Kidney capillary endothelial cell (primary cell): ENCODE results near the gene ACTRT3.
A peak's percentile ranks its signal among the peaks of the same experiment; 100 is the strongest.
"Not testable (repeated sequence)": the region's sequence is repeated elsewhere in the genome, so short reads cannot be mapped to it uniquely, and the experiment has no call there.

Source experiments
- DNase-seq: peaks from one replicate; pipeline ENCODE4 v3.0.0-alpha.2; 2018; ENCODE audit warnings: low spot score

The ACTRT3 gene

DNA sequence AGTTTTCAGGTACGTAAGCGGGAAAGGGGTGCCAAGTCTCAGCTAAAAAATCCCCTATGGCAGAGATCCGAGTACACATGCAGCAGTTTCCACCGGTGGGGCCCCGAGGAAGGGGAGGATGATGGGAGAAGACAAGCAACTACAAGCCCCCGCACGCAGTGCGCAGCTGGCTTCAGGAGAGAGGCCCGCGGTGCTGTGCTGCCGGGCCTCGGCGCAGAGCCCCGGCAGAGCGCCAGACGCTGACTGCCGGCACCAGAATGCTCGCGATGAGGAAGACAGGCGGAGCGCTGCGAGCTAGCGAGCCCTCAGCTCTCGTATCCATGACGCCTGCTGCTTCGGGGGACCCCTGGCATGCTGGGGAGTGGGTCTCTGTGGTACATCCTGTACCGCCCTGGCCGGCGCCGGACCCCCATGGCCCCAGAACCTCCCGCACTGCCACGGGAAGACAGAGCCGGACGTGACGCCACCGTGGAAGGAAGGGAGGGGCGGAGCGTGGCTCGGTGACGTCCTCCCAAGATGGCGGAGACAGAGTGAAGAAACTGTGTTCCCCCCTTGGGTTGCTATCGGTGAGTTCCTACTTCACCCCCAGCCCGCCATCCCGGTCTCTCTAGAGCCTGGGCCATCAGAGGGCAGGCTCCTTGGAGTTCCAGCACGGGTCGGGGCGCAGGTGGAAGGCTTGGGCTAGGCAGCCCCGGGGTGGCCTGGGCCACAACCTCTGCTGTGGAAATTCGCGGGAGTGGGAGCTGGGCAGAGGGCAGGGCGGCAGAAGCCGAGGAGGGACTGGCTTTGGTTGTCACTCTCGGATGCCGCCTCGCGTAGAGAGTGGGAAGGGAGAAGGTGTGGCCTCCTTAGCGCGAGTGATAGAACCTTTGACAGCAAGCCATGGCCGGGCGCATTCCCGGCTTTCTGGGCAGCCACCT lies 3.8 kb upstream of the ACTRT3 start, which contains the start of gene MYNN:
Gene MYNN, plus strand, starts transcription at position 500 of the 920 bp plus-strand sequence. CDS start 900 bp downstream, outside the sequence.
- peak; percentile 81 for DNase-seq

DNA sequence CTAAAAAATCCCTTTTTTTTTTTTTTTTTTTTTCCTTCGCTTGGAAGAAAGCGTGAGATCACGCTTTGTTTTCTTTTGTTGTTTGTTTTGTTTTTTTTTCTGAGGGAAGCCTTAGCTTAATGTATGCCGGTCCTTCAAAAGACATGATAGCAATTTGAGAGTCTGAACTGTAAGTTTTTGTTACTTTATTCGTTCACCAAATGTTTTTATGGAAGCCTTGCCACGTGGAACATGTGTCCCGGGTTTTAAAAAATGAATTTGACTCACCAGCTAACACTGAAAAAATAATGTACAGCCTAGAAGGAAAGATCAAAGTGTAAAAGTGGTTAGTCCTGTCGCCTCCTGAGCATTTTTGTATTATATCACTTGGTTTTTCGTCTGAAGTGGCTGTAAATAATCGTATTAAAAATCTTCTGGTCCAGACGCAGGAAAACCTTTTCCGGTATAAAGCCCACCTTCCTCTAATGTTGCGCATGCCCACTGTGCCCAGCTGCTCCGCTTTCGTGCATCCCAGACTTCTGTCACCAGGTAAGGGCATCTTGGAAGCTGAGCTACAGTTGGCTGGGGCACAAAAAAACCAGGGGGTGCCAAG lies 3.0 kb upstream of the ACTRT3 start:
- peak; percentile 84 for DNase-seq

DNA sequence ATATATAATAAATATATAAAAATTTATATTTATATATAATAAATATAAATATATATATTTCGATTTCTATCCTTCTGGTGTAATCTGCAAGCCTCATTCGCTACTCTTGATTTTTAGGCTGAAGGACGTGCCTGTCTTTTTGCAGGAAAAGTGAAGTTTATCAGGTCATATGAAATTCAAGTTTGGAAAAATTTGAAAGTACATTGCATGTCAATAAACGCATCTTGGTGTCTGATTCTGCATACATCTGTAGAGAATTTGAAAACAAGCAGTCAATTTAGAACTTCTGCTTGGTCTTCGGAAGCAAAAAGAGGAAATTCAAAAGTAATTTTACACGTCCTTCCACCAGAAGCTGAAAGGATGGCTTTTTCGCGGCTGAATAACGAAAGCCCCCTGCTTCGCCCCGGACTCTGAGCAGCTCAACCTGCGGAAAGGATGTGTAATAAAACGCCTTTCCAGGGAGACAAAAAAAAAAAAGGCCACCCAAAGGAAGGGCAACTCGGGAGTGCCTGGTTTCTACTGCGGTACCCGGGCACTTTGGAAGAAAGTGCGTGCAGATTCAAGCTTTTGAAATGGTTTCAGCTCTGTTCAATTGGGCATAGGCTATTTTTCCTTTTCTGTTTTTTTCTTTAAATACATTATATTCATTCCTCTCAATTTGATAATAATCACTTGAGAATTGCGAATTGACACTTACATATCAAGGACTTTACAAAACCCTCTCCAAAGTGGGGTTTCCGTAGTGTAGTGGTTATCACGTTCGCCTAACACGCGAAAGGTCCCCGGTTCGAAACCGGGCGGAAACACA lies 2.3 kb upstream of the ACTRT3 start:
- DNase-seq: no peak

DNA sequence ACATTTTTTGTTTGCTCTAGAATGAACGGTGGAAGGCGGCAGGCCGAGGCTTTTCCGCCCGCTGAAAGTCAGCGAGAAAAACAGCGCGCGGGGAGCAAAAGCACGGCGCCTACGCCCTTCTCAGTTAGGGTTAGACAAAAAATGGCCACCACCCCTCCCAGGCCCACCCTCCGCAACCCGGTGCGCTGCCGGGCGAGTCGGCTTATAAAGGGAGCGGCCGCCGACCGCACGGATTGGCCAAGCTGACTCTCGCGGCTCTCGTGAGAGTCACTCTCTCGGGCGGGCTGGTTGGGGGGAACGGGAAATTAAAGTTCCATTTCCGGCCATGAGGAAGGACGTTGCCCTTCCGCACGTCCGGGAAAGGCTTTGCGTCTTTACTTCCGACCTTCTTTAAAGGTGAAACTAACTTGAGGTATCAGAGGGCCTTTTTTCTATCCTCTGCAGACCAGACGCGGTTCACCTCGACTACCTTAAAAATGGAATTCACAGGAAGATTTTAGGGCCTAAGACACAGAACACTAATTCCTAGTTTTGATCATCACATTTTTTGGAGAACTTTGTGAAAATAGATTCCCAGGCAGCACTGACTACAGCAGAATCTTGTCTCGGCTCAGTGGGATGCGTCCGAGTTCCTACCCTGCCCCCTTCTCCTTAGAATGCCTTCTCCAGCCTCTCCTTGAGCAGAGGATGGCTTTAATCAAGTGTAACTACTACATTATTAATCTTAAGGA lies 4.3 kb downstream of the ACTRT3 start, which contains the start of gene TERC:
Gene TERC, minus strand, starts transcription at position 179 of the 731 bp plus-strand sequence.
- DNase-seq: peak; percentile 75

- peak; percentile 35 for DNase-seq
Observed at GRCh38 chr3:169764312-169764881, 5.0 kb downstream of the ACTRT3 start.

GRCh38 chr3:169760479-169760878 lies 8.9 kb downstream of the ACTRT3 start:
- no peak for DNase-seq

- DNase-seq: peak; percentile 48
Observed at GRCh38 chr3:169759256-169759655, 10.1 kb downstream of the ACTRT3 start.

- no peak for DNase-seq
Observed at GRCh38 chr3:169758359-169758994, 10.9 kb downstream of the ACTRT3 start.

- DNase-seq: no peak
Observed at GRCh38 chr3:169755488-169755887, 13.9 kb downstream of the ACTRT3 start.

DNA sequence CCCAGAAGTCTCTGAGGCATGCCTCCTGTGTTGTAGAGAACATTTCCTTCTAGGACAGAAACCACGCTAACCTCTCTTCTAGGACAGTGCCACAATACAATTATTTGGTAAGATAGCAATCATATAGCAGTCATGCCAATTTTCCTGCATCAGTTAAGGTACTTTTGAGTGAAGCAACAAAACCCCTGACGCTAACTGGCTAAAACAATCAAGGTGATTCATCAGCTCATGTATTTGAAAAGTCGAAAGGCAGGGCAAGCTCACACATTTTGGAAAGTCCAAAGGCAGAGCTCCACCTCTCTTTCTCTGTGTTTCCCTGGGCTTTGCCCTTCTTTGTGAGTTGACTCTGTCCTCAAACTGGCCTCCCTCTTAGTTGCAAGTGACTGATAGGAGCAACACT lies 14.7 kb downstream of the ACTRT3 start:
- DNase-seq: no peak

DNA sequence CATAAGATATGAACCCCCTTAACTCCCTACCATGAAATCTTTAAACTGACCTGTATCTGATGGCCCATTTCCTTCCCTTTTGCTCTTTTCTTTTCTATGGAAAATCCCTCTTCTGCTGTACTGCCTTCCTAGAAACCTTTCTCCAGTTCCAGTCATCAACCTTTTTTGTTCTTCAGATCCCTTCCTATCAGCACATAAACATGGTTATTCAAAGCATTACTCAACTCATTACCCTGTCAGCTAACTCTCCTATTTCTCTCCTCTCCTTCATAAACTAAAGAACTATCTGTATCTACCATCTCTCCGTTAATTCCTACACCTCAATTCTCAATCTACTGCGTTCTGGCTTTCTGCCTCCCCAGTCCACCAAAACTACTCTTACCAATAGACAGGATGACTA lies 17.5 kb downstream of the ACTRT3 start:
- DNase-seq: no peak

DNA sequence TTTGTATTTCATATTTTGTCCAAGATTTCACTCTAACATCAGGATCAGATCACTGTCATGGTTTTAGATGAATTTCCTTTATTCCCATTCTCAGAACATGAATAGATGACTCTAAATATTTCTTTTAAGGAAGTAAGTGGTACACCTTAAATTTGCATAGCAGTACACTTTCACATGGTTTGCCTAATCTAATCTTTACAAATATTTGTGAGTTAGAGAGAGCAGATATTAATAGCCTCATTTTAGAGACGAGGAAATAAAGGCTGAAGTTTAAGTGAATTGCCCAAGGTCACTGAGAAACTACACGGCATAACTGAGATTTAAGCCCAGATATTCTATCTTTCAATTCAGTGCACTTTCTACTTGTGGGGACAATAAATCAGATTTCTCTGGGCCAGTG lies 18.7 kb downstream of the ACTRT3 start:
- DNase-seq: no peak

DNA sequence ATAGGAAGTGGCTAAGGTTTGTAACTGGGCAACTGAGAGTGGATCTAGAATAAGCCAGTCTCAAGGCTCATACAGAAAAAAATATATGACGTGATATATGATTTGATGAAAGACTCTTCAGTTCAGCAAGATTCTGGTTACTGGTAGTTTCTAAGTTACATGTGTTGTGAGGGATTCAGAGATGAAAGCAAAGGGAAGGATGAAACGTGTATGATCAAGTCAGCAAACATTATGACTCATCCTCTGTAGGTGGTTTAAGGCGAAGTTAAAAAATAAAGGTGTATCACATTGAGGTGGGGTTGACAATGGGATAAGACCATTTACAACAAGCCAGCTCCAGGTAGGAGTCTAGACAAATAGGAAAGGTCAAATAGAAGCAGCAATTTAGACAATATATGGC lies 20.7 kb downstream of the ACTRT3 start:
- no peak for DNase-seq

DNA sequence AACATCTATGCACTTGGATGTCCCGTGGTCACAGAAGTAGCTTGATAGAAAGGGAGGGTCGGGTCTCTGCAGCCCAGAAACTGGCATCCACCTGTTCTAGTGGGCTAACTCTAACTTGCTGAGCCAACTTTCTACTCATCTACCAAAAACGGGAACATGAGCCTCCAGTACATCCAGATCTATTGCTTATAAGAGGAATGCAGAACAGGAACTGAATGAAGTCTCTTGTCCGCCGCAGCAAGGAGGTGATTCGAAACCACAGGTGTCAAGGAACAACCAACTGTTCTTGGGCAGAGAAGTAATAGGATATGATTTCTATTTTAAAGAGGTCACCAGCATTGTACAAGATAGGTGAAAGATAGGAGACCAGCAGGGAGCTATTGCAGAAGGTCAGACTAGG lies 22.4 kb downstream of the ACTRT3 start:
- DNase-seq: no peak

DNA sequence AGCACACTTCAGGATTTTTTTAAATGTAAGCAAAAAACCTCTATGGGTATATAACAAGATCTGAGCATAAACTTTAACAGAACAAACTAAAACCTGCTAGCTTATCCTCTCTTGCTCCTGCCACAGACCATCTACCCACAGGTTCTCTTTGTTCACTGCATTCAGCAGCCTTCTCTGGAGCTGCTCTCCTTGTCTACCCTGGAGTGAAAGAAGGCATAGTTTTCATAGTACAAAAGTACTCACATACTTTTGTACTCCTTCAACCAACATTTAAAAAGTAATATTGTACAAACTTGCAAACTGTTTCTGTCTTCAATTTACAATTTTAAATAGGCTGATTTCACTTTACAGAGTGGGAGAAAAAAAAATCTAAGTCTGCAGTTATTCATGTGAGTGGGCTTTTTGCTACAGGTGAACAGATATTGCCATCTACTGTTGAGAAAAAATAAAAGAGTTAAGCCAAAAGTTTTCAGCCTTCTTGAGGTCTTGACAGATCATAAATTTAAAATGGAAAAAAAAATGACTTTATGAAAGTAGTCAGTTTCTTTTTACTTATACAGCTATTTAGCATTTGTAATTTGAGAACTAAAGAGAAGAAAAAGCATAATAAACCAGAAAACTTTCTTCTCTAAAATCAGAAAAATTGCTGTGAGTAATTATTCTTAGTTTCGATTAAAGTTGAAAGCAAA lies 24.9 kb downstream of the ACTRT3 start:
- DNase-seq: peak; percentile 27

GRCh38 chr3:169739067-169739466 lies 30.3 kb downstream of the ACTRT3 start:
- DNase-seq: no peak

DNA sequence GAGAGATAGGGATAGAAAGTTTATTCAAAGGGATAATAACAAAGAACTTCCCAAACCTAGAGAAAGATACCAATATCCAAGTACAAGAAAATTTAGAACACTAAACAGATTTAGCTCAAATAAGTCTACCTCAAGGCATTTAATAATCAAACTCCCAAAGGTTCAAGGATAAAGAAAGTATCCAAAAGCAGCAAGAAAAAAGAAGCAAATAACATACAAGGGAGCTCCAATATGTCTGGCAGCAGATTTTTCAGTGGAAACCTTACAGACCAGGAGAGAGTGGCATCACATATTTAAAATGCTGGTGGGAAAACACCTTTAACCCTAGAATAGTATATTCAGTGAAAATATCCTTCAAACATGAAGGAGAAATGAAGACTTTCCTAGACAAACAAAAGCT lies 37.5 kb downstream of the ACTRT3 start:
- DNase-seq: not testable (repeated sequence)

DNA sequence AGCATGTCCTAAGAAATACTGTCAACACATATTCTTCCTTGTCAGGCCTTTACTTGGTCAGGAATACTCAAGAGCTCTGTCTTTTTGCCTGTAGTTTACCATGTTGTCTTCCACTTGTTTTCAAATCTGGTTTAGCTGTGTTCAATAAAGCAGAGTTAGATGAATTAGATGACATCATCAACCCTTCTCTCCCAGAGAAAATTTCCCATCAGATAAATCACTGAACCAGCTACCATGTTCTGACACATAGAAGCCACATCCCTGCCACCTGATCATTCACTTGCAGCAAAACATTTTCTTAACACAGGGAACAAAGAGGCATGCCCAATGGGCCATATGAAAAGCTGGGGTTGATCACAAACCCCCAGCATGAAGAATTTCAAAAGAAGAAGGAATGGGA lies 46.6 kb downstream of the ACTRT3 start:
- no peak for DNase-seq

DNA sequence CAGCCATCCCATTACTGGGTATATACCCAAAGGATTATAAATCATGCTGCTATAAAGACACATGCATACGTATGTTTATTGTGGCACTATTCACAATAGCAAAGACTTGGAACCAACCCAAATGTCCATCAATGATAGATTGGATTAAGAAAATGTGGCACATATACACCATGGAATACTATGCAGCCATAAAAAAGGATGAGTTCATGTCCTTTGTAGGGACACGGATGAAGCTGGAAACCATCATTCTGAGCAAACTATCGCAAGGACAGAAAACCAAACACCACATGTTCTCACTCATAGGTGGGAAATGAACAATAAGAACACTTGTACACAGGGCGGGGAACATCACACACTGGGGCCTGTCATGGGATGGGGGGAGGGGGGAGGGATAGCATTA lies 50.9 kb downstream of the ACTRT3 start:
- DNase-seq: not testable (repeated sequence)
